NT2/D1 (cell line): ENCODE results near the gene COL23A1.

Experiments
- SUZ12 ChIP-seq: IDR thresholded peaks from 2 replicates; pipeline ENCODE4 v1.6.1; 2011; ENCODE audit not compliant: insufficient read length, insufficient read depth; ENCODE audit errors: extremely low read depth
- YY1 ChIP-seq: IDR thresholded peaks from 2 replicates; pipeline ENCODE4 v1.6.1; 2011; ENCODE audit not compliant: insufficient read length, insufficient read depth
- ZNF274 ChIP-seq: IDR thresholded peaks from 2 replicates; pipeline ENCODE4 v1.6.1; 2011; ENCODE audit warnings: mild to moderate bottlenecking, low read depth, low read length

GRCh38 chr5:178199581-178200434 is 390.4 kb downstream of the COL23A1 start:
- no peak for TF ChIP-seq ZNF274
- TF ChIP-seq YY1 = no peak
- TF ChIP-seq SUZ12 = no peak
